Stimulated activated CD4-positive, alpha-beta T cell treated with anti-CD3 and anti-CD28 coated beads, Interleukin-4, amount 100 ng/mL, for 48 hours (primary cell): ENCODE data around the gene POLK.

ENCODE experiments used
- DNase-seq, 2 donors: peaks; one replicate each; pipeline ENCODE4 v3.0.0-alpha.2; 2020; ENCODE audit warnings: low read depth in 2 of 2

POLK gene

GRCh38 chr5:75648712-75649111 is 137.0 kb downstream of the POLK start:
- no peak for DNase-seq
